HEK293 (cell line): ENCODE results near the gene TTN.

Experiments
- CTCF ChIA-PET: fragments of 350-600 bp; formaldehyde crosslinking; extraction: SDS; loops from one replicate; lab custom pipeline; 2021; ENCODE audit warnings: antibody characterized with exemption; lab: Yijun Ruan, JAX
- POLR2A ChIA-PET: fragments of 300-600 bp; formaldehyde crosslinking; extraction: SDS; loops from one replicate; lab custom pipeline; 2020; ENCODE audit warnings: antibody characterized with exemption, inconsistent platforms; lab: Yijun Ruan, JAX
- H3K27ac ChIP-seq: fragments of 200-500 bp; sonication (Bioruptor generic); 2 replicates; pipeline ENCODE4 v1.5.1; 2014; ENCODE audit warnings: low read depth, low read length, control low read depth, inconsistent platforms; ENCODE audit errors: extremely low read depth
- H3K36me3 ChIP-seq, 2 experiments: fragments of 200-500 bp in 1 of 2; sonication (Bioruptor generic) in 1 of 2; 1 replicate in 1 of 2; 2 replicates in 1 of 2; pipeline ENCODE4 v1.5.1; 2014 to 2017; ENCODE audit warnings: inconsistent platforms in 2 of 2, low read length in 2 of 2; ENCODE audit not compliant: control insufficient read depth in 2 of 2, insufficient read depth in 1 of 2
- H3K4me1 ChIP-seq: fragments of 200-500 bp; sonication (Bioruptor generic); 2 replicates; pipeline ENCODE4 v1.5.1; 2014; ENCODE audit warnings: mild to moderate bottlenecking, low read length, inconsistent platforms; ENCODE audit not compliant: control insufficient read depth, insufficient read depth
- H3K4me3 ChIP-seq: 2 replicates; pipeline ENCODE4 v1.5.1; 2011; ENCODE audit warnings: low read depth, mild to moderate bottlenecking, control low read depth, low read length, moderate library complexity
- H3K9me3 ChIP-seq: fragments of 200-500 bp; sonication (Bioruptor generic); 2 replicates; pipeline ENCODE4 v1.5.1; 2014; ENCODE audit warnings: low read depth, low read length, inconsistent platforms; ENCODE audit not compliant: control insufficient read depth, insufficient read depth
- BCL11B ChIP-seq: fragments of 450-650 bp; formaldehyde crosslinking; IDR thresholded peaks from 2 replicates; pipeline ENCODE4 v1.5.1; 2016; ENCODE audit warnings: low read depth, missing biosample characterization, missing genetic modification characterization
- GLI2 ChIP-seq: fragments of 450-650 bp; formaldehyde crosslinking; IDR thresholded peaks from 2 replicates; pipeline ENCODE4; 2017; ENCODE audit warnings: missing biosample characterization, missing genetic modification characterization, low read depth, borderline replicate concordance
- KLF1 ChIP-seq: fragments of 450-650 bp; formaldehyde crosslinking; IDR thresholded peaks from 2 replicates; pipeline ENCODE4 v1.5.1; 2016; ENCODE audit warnings: missing biosample characterization, missing genetic modification characterization
- ZBTB1 ChIP-seq: fragments of 450-650 bp; formaldehyde crosslinking; IDR thresholded peaks from 2 replicates; pipeline ENCODE4 v1.5.1; 2016; ENCODE audit warnings: missing biosample characterization, missing genetic modification characterization
- ZFP41 ChIP-seq: fragments of 450-650 bp; formaldehyde crosslinking; IDR thresholded peaks from 2 replicates; pipeline ENCODE4 v1.5.1; 2016; ENCODE audit warnings: missing biosample characterization, missing genetic modification characterization, borderline replicate concordance
- ZNF146 ChIP-seq: fragments of 450-650 bp; formaldehyde crosslinking; IDR thresholded peaks from 2 replicates; pipeline ENCODE4 v1.5.1; 2016; ENCODE audit warnings: missing biosample characterization, missing genetic modification characterization
- ZNF157 ChIP-seq: fragments of 450-650 bp; formaldehyde crosslinking; IDR thresholded peaks from 2 replicates; pipeline ENCODE4 v1.5.1; 2016; ENCODE audit warnings: missing biosample characterization, missing genetic modification characterization
- ZNF16 ChIP-seq: fragments of 450-650 bp; formaldehyde crosslinking; IDR thresholded peaks from 2 replicates; pipeline ENCODE4 v1.5.1; 2016; ENCODE audit warnings: low read depth, missing biosample characterization, missing genetic modification characterization
- ZNF2 ChIP-seq: fragments of 450-650 bp; formaldehyde crosslinking; IDR thresholded peaks from 2 replicates; pipeline ENCODE4 v1.5.1; 2016; ENCODE audit warnings: missing biosample characterization, missing genetic modification characterization
- ZNF239 ChIP-seq: fragments of 450-650 bp; formaldehyde crosslinking; IDR thresholded peaks from 2 replicates; pipeline ENCODE4 v1.5.1; 2016; ENCODE audit warnings: missing biosample characterization, missing genetic modification characterization
- ZNF266 ChIP-seq: fragments of 450-650 bp; formaldehyde crosslinking; IDR thresholded peaks from 2 replicates; pipeline ENCODE4 v1.5.1; 2016; ENCODE audit warnings: missing biosample characterization, missing genetic modification characterization, low read depth
- ZNF274 ChIP-seq, 2 experiments: fragments of 200-500 bp in 1 of 2; fragments of 450-650 bp in 1 of 2; sonication (Bioruptor generic) in 1 of 2; formaldehyde crosslinking in 1 of 2; IDR thresholded peaks; 2 replicates each; pipeline versions ENCODE4 v1.5.1 to v1.6.1; 2014 to 2016; ENCODE audit warnings: borderline replicate concordance in 1 of 2, inconsistent platforms in 1 of 2, low read length in 1 of 2, missing biosample characterization in 1 of 2, missing genetic modification characterization in 1 of 2
- ZNF335 ChIP-seq: fragments of 450-650 bp; formaldehyde crosslinking; conservative IDR thresholded peaks from 2 replicates; pipeline ENCODE4 v1.5.1; 2016; ENCODE audit warnings: missing biosample characterization, missing genetic modification characterization
- ZNF341 ChIP-seq: fragments of 450-650 bp; formaldehyde crosslinking; IDR thresholded peaks from 2 replicates; pipeline ENCODE4; 2016; ENCODE audit warnings: low read depth, missing biosample characterization, missing genetic modification characterization
- ZNF394 ChIP-seq: fragments of 450-650 bp; formaldehyde crosslinking; IDR thresholded peaks from 2 replicates; pipeline ENCODE4 v1.5.1; 2016; ENCODE audit warnings: missing biosample characterization, missing genetic modification characterization, mild to moderate bottlenecking, moderate library complexity, borderline replicate concordance
- ZNF580 ChIP-seq: fragments of 450-650 bp; formaldehyde crosslinking; IDR thresholded peaks from 2 replicates; pipeline ENCODE4 v1.5.1; 2016; ENCODE audit warnings: missing biosample characterization, missing genetic modification characterization
- ZNF610 ChIP-seq: fragments of 450-650 bp; formaldehyde crosslinking; IDR thresholded peaks from 2 replicates; pipeline ENCODE4 v1.5.1; 2016; ENCODE audit warnings: missing biosample characterization, missing genetic modification characterization, borderline replicate concordance
- ZNF621 ChIP-seq: fragments of 450-650 bp; formaldehyde crosslinking; IDR thresholded peaks from 2 replicates; pipeline ENCODE4 v1.5.1; 2017; ENCODE audit warnings: missing biosample characterization, missing genetic modification characterization
- ZNF624 ChIP-seq: fragments of 450-650 bp; formaldehyde crosslinking; IDR thresholded peaks from 2 replicates; pipeline ENCODE4 v1.5.1; 2017; ENCODE audit warnings: missing biosample characterization, missing genetic modification characterization
- ZNF660 ChIP-seq: fragments of 450-650 bp; IDR thresholded peaks from 2 replicates; pipeline ENCODE4 v1.5.1; 2018; ENCODE audit warnings: missing biosample characterization, mild to moderate bottlenecking, missing genetic modification characterization
- ZNF76 ChIP-seq: fragments of 450-650 bp; formaldehyde crosslinking; IDR thresholded peaks from 2 replicates; pipeline ENCODE4; 2016; ENCODE audit warnings: low read depth, missing biosample characterization, missing genetic modification characterization, borderline replicate concordance
- ZSCAN5A ChIP-seq: fragments of 450-650 bp; formaldehyde crosslinking; IDR thresholded peaks from 2 replicates; pipeline ENCODE4 v1.5.1; 2016; ENCODE audit warnings: missing biosample characterization, missing genetic modification characterization
- TF ChIP-seq, protein P1 (sequence below): fragments of 450-650 bp; formaldehyde crosslinking; IDR thresholded peaks from 2 replicates; pipeline ENCODE4; 2016; ENCODE audit warnings: missing biosample characterization, missing genetic modification characterization
- TF ChIP-seq, protein P2 (sequence below): fragments of 450-650 bp; formaldehyde crosslinking; IDR thresholded peaks from 2 replicates; pipeline ENCODE4 v1.5.1; 2017; ENCODE audit warnings: missing biosample characterization, missing genetic modification characterization
- TF ChIP-seq, protein P3 (sequence below): fragments of 450-650 bp; formaldehyde crosslinking; IDR thresholded peaks from 2 replicates; pipeline ENCODE4 v1.5.1; 2016; ENCODE audit warnings: missing biosample characterization, missing genetic modification characterization, borderline replicate concordance

TTN gene

GRCh38 chr2:178756843-178757242 lies 50.4 kb downstream of the TTN start:
- POLR2A ChIA-PET = no interaction called here
- Histone ChIP-seq H3K27ac (no peak overlapping the region), H3K4me1 (no peaks in the 10 kb centered on the region), H3K36me3 (no peaks in the 10 kb centered on the region), H3K9me3 (no peaks in the 10 kb centered on the region), H3K4me3 (no peak overlapping the region)
- CTCF ChIA-PET = no interaction called here
- TF ChIP-seq ZNF624 (tag by site-specific recombination) (no peak), ZSCAN5A (no peak), ZNF146 (tag by site-specific recombination) (no peak), ZNF621 (tag by site-specific recombination) (no peak), ZNF76 (tag by site-specific recombination) (no peak)

DNA sequence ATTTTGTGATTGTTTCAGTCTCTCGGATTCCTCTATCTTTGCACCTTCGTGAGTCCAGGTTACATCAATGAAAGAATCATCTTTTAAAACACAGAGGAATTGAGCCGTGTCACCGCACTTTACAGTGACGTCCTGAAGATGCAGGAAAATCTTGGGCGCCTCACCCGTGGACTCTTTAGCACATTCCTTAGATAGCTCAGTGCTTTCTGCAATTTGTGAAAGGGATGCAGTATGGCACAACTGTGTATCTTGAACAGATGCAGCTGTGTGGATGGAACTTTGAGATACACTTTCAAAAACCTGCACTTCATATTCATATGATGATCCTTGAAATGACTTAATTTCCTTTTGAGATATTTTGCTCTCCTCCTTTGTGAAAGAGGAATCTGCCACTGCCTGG lies 50.9 kb downstream of the TTN start:
- no peaks in the 10 kb centered on the region for H3K36me3 ChIP-seq
- POLR2A ChIA-PET = no interaction called here
- no peak overlapping the region for H3K27ac ChIP-seq
- no peaks in the 10 kb centered on the region for H3K9me3 ChIP-seq
- no peak overlapping the region for H3K4me3 ChIP-seq
- no peaks in the 10 kb centered on the region for H3K4me1 ChIP-seq
- CTCF ChIA-PET = interaction anchor here (0.6 kb wide), 1 partner anchor 29 kb away, joined by 3 read pairs; no protein-coding TSS in a partner anchor
- TF ChIP-seq, protein P1, sequence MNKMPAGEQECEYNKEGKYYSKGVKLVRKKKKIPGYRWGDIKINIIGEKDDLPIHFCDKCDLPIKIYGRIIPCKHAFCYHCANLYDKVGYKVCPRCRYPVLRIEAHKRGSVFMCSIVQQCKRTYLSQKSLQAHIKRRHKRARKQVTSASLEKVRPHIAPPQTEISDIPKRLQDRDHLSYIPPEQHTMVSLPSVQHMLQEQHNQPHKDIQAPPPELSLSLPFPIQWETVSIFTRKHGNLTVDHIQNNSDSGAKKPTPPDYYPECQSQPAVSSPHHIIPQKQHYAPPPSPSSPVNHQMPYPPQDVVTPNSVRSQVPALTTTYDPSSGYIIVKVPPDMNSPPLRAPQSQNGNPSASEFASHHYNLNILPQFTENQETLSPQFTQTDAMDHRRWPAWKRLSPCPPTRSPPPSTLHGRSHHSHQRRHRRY (tag by site-specific recombination) = no peak
- TF ChIP-seq ZNF274 (IDR thresholded peaks at IDR 0.05; ENCODE audit: low read length) (no peak), ZNF274 (tag by site-specific recombination; IDR thresholded peaks at IDR 0.05; ENCODE audit: borderline replicate concordance) (no peak), ZNF580 (tag by site-specific recombination) (no peak), ZNF266 (tag by site-specific recombination) (no peak), ZNF157 (no peak), ZNF341 (no peak)

DNA sequence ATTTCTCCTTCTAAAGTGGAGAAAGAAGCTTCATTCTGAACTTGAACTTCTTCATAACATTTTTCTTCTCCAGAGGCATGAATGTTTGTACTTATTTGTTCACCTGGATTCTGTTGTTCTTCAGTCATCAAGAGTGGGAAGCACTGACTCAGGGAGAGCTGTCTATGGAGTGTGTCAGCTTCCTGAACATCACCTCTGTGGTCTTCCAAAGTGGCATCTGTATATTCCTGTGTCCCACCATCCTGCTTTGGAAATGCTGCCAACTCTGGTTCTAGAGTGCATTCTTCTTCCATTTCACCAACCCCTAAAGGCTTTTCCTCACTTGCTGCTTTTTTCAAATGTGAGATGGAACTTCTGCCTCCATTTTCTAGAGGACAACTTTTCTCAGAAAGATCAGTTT lies 59.5 kb downstream of the TTN start:
- no peak overlapping the region for H3K4me3 ChIP-seq
- H3K4me1 ChIP-seq = no peaks in the 10 kb centered on the region
- ChIA-PET POLR2A (no interaction called here), CTCF (interaction anchor here (0.5 to 2.4 kb wide), 2 partner anchors 14 to 663 kb away, joined by 3 to 6 read pairs; no protein-coding TSS in a partner anchor)
- H3K36me3 ChIP-seq = no peaks in the 10 kb centered on the region
- H3K9me3 ChIP-seq = no peaks in the 10 kb centered on the region
- no peak overlapping the region for H3K27ac ChIP-seq
- TF ChIP-seq ZNF2 (tag by site-specific recombination) (no peak), ZFP41 (tag by site-specific recombination) (no peak), KLF1 (tag by site-specific recombination) (no peak), ZNF394 (tag by site-specific recombination) (no peak), GLI2 (tag by site-specific recombination) (no peak), BCL11B (no peak), ZNF660 (tag by site-specific recombination) (no peak), ZNF335 (tag by site-specific recombination) (no peak), ZNF239 (no peak), ZNF16 (tag by site-specific recombination) (no peak), ZNF610 (no peak), ZBTB1 (tag by site-specific recombination) (no peak)
- TF ChIP-seq, protein P2, sequence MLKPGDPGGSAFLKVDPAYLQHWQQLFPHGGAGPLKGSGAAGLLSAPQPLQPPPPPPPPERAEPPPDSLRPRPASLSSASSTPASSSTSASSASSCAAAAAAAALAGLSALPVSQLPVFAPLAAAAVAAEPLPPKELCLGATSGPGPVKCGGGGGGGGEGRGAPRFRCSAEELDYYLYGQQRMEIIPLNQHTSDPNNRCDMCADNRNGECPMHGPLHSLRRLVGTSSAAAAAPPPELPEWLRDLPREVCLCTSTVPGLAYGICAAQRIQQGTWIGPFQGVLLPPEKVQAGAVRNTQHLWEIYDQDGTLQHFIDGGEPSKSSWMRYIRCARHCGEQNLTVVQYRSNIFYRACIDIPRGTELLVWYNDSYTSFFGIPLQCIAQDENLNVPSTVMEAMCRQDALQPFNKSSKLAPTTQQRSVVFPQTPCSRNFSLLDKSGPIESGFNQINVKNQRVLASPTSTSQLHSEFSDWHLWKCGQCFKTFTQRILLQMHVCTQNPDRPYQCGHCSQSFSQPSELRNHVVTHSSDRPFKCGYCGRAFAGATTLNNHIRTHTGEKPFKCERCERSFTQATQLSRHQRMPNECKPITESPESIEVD = no peak
- TF ChIP-seq, protein P3, sequence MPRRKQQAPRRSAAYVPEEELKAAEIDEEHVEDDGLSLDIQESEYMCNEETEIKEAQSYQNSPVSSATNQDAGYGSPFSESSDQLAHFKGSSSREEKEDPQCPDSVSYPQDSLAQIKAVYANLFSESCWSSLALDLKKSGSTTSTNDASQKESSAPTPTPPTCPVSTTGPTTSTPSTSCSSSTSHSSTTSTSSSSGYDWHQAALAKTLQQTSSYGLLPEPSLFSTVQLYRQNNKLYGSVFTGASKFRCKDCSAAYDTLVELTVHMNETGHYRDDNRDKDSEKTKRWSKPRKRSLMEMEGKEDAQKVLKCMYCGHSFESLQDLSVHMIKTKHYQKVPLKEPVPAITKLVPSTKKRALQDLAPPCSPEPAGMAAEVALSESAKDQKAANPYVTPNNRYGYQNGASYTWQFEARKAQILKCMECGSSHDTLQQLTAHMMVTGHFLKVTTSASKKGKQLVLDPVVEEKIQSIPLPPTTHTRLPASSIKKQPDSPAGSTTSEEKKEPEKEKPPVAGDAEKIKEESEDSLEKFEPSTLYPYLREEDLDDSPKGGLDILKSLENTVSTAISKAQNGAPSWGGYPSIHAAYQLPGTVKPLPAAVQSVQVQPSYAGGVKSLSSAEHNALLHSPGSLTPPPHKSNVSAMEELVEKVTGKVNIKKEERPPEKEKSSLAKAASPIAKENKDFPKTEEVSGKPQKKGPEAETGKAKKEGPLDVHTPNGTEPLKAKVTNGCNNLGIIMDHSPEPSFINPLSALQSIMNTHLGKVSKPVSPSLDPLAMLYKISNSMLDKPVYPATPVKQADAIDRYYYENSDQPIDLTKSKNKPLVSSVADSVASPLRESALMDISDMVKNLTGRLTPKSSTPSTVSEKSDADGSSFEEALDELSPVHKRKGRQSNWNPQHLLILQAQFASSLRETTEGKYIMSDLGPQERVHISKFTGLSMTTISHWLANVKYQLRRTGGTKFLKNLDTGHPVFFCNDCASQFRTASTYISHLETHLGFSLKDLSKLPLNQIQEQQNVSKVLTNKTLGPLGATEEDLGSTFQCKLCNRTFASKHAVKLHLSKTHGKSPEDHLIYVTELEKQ (tag by site-specific recombination) = no peak
